ENCODE results near the gene EPHA10. TPM values are rescaled to one million over a fixed set of nuclear protein-coding genes. Genes with fewer than 3 reads are reported as not detected.
"Not testable (repeated sequence)": the region's sequence is repeated elsewhere in the genome, so short reads cannot be mapped to it uniquely, and the experiment has no call there.

EPHA10 gene
- total and polyA plus RNA-seq, 2 donors, result 0.14 to 0.32 TPM

GRCh38 chr1:37688926-37689325 is 76.0 kb downstream of the EPHA10 start:
- 98% methylated on average over 4 of the region's 4 CpGs for WGBS
- no peak overlapping the region for H3K4me3 ChIP-seq (ENCODE audit: low read length in 2 of 2)
- H3K36me3 ChIP-seq (ENCODE audit: control insufficient read depth in 2 of 2, insufficient read depth in 2 of 2, low read length in 1 of 2), result peaks cover 24 to 28% of the 10 kb centered on the region in 2 donors
- peaks cover 20 to 29% of the 10 kb centered on the region in 2 donors for H3K4me1 ChIP-seq (ENCODE audit: control insufficient read depth in 2 of 2, insufficient read depth in 2 of 2, low read length in 2 of 2)
- no peak overlapping the region for H3K27ac ChIP-seq (ENCODE audit: low read depth in 1 of 2, low read length in 1 of 2)
- H3K9me3 ChIP-seq (ENCODE audit: control insufficient read depth in 2 of 2, insufficient read depth in 1 of 2, low read length in 1 of 2), result no peaks in the 10 kb centered on the region
- DNase-seq (ENCODE audit: low read depth in 6 of 9, low spot score in 9 of 9), result no peak
- no peaks in the 10 kb centered on the region for H3K27me3 ChIP-seq (ENCODE audit: control insufficient read depth in 2 of 2, insufficient read depth in 1 of 2, low read length in 1 of 2)

- not testable (repeated sequence) for H3K27me3 ChIP-seq (ENCODE audit: control insufficient read depth in 2 of 2, insufficient read depth in 1 of 2, low read length in 1 of 2); DNase-seq (ENCODE audit: low read depth in 6 of 9, low spot score in 9 of 9); H3K27ac ChIP-seq (ENCODE audit: low read depth in 1 of 2, low read length in 1 of 2); H3K4me3 ChIP-seq (ENCODE audit: low read length in 2 of 2); H3K9me3 ChIP-seq (ENCODE audit: control insufficient read depth in 2 of 2, insufficient read depth in 1 of 2, low read length in 1 of 2)
- peaks cover 36 to 39% of the 10 kb centered on the region in 2 donors for H3K36me3 ChIP-seq (ENCODE audit: control insufficient read depth in 2 of 2, insufficient read depth in 2 of 2, low read length in 1 of 2)
- peaks cover 18 to 24% of the 10 kb centered on the region in 2 donors for H3K4me1 ChIP-seq (ENCODE audit: control insufficient read depth in 2 of 2, insufficient read depth in 2 of 2, low read length in 2 of 2)
- WGBS, result 98% methylated on average over 2 of the region's 2 CpGs
These were observed 77.2 kb downstream of the EPHA10 start for GRCh38 chr1:37687764-37688163.

- no peaks in the 10 kb centered on the region for H3K27me3 ChIP-seq (ENCODE audit: control insufficient read depth in 2 of 2, insufficient read depth in 1 of 2, low read length in 1 of 2)
- H3K4me3 ChIP-seq (ENCODE audit: low read length in 2 of 2), result no peak overlapping the region
- DNase-seq (ENCODE audit: low read depth in 6 of 9, low spot score in 9 of 9), result no peak
- H3K27ac ChIP-seq (ENCODE audit: low read depth in 1 of 2, low read length in 1 of 2), result no peak overlapping the region
- 95% methylated on average over 3 of the region's 3 CpGs for WGBS
- no peaks in the 10 kb centered on the region for H3K9me3 ChIP-seq (ENCODE audit: control insufficient read depth in 2 of 2, insufficient read depth in 1 of 2, low read length in 1 of 2)
- peaks cover 41 to 42% of the 10 kb centered on the region in 2 donors for H3K36me3 ChIP-seq (ENCODE audit: control insufficient read depth in 2 of 2, insufficient read depth in 2 of 2, low read length in 1 of 2)
- H3K4me1 ChIP-seq (ENCODE audit: control insufficient read depth in 2 of 2, insufficient read depth in 2 of 2, low read length in 2 of 2), result peaks cover 7 to 13% of the 10 kb centered on the region in 2 donors
These were observed 79.2 kb downstream of the EPHA10 start for GRCh38 chr1:37685722-37686121.

GRCh38 chr1:37684182-37684581 is 80.7 kb downstream of the EPHA10 start:
- H3K4me3 ChIP-seq (ENCODE audit: low read length in 2 of 2); H3K27ac ChIP-seq (ENCODE audit: low read depth in 1 of 2, low read length in 1 of 2); DNase-seq (ENCODE audit: low read depth in 6 of 9, low spot score in 9 of 9); H3K4me1 ChIP-seq (ENCODE audit: control insufficient read depth in 2 of 2, insufficient read depth in 2 of 2, low read length in 2 of 2); H3K27me3 ChIP-seq (ENCODE audit: control insufficient read depth in 2 of 2, insufficient read depth in 1 of 2, low read length in 1 of 2); H3K9me3 ChIP-seq (ENCODE audit: control insufficient read depth in 2 of 2, insufficient read depth in 1 of 2, low read length in 1 of 2): not testable (repeated sequence)
- WGBS, result 97% methylated on average over 9 of the region's 9 CpGs
- H3K36me3 ChIP-seq (ENCODE audit: control insufficient read depth in 2 of 2, insufficient read depth in 2 of 2, low read length in 1 of 2), result peaks cover 41 to 42% of the 10 kb centered on the region in 2 donors

- no peak overlapping the region for H3K27ac ChIP-seq (ENCODE audit: low read depth in 1 of 2, low read length in 1 of 2)
- WGBS, result 81% methylated on average over 5 of the region's 5 CpGs
- peaks cover 34 to 42% of the 10 kb centered on the region in 2 donors for H3K36me3 ChIP-seq (ENCODE audit: control insufficient read depth in 2 of 2, insufficient read depth in 2 of 2, low read length in 1 of 2)
- H3K9me3 ChIP-seq (ENCODE audit: control insufficient read depth in 2 of 2, insufficient read depth in 1 of 2, low read length in 1 of 2), result no peaks in the 10 kb centered on the region
- H3K4me1 ChIP-seq (ENCODE audit: control insufficient read depth in 2 of 2, insufficient read depth in 2 of 2, low read length in 2 of 2), result no peaks in the 10 kb centered on the region
- H3K4me3 ChIP-seq (ENCODE audit: low read length in 2 of 2), result no peak overlapping the region
- peak in 7 of 9 donors; percentile 48 to 84 (median 70) for DNase-seq (ENCODE audit: low read depth in 6 of 9, low spot score in 9 of 9)
- H3K27me3 ChIP-seq (ENCODE audit: control insufficient read depth in 2 of 2, insufficient read depth in 1 of 2, low read length in 1 of 2), result no peaks in the 10 kb centered on the region
These were observed 82.5 kb downstream of the EPHA10 start for GRCh38 chr1:37682334-37682987.

- 98% methylated on average over 3 of the region's 3 CpGs for WGBS
- peaks cover 23 to 31% of the 10 kb centered on the region in 2 donors for H3K36me3 ChIP-seq (ENCODE audit: control insufficient read depth in 2 of 2, insufficient read depth in 2 of 2, low read length in 1 of 2)
- H3K4me3 ChIP-seq (ENCODE audit: low read length in 2 of 2), result no peak overlapping the region
- DNase-seq (ENCODE audit: low read depth in 6 of 9, low spot score in 9 of 9), result no peak
- no peaks in the 10 kb centered on the region for H3K4me1 ChIP-seq (ENCODE audit: control insufficient read depth in 2 of 2, insufficient read depth in 2 of 2, low read length in 2 of 2)
- H3K9me3 ChIP-seq (ENCODE audit: control insufficient read depth in 2 of 2, insufficient read depth in 1 of 2, low read length in 1 of 2), result no peaks in the 10 kb centered on the region
- H3K27ac ChIP-seq (ENCODE audit: low read depth in 1 of 2, low read length in 1 of 2), result no peak overlapping the region
- peaks cover 0 to 4% of the 10 kb centered on the region in 2 donors for H3K27me3 ChIP-seq (ENCODE audit: control insufficient read depth in 2 of 2, insufficient read depth in 1 of 2, low read length in 1 of 2)
These were observed 84.0 kb downstream of the EPHA10 start for GRCh38 chr1:37680933-37681332.

GRCh38 chr1:37677808-37678207 is 87.1 kb downstream of the EPHA10 start:
- peaks cover 3 to 6% of the 10 kb centered on the region in 2 donors for H3K36me3 ChIP-seq (ENCODE audit: control insufficient read depth in 2 of 2, insufficient read depth in 2 of 2, low read length in 1 of 2)
- H3K27me3 ChIP-seq (ENCODE audit: control insufficient read depth in 2 of 2, insufficient read depth in 1 of 2, low read length in 1 of 2), result peaks cover 0 to 13% of the 10 kb centered on the region in 2 donors
- H3K4me3 ChIP-seq (ENCODE audit: low read length in 2 of 2), result no peak overlapping the region
- no peak overlapping the region for H3K27ac ChIP-seq (ENCODE audit: low read depth in 1 of 2, low read length in 1 of 2)
- no peak for DNase-seq (ENCODE audit: low read depth in 6 of 9, low spot score in 9 of 9)
- H3K9me3 ChIP-seq (ENCODE audit: control insufficient read depth in 2 of 2, insufficient read depth in 1 of 2, low read length in 1 of 2), result no peaks in the 10 kb centered on the region
- WGBS, result 98% methylated on average over 5 of the region's 5 CpGs
- peaks cover 6 to 8% of the 10 kb centered on the region in 2 donors for H3K4me1 ChIP-seq (ENCODE audit: control insufficient read depth in 2 of 2, insufficient read depth in 2 of 2, low read length in 2 of 2)

- Histone ChIP-seq H3K27me3 (ENCODE audit: control insufficient read depth in 2 of 2, insufficient read depth in 1 of 2, low read length in 1 of 2) (peaks cover 0 to 19% of the 10 kb centered on the region in 2 donors), H3K36me3 (ENCODE audit: control insufficient read depth in 2 of 2, insufficient read depth in 2 of 2, low read length in 1 of 2) (peaks cover 0 to 2% of the 10 kb centered on the region in 2 donors), H3K4me1 (ENCODE audit: control insufficient read depth in 2 of 2, insufficient read depth in 2 of 2, low read length in 2 of 2) (peaks cover 6 to 8% of the 10 kb centered on the region in 2 donors), H3K27ac (ENCODE audit: low read depth in 1 of 2, low read length in 1 of 2) (no peak overlapping the region), H3K4me3 (ENCODE audit: low read length in 2 of 2) (no peak overlapping the region), H3K9me3 (ENCODE audit: control insufficient read depth in 2 of 2, insufficient read depth in 1 of 2, low read length in 1 of 2) (no peaks in the 10 kb centered on the region)
- DNase-seq (ENCODE audit: low read depth in 6 of 9, low spot score in 9 of 9), result no peak
- 93% methylated on average over 4 of the region's 4 CpGs for WGBS
These were observed 87.8 kb downstream of the EPHA10 start for GRCh38 chr1:37677143-37677439.

- Histone ChIP-seq H3K4me1 (ENCODE audit: control insufficient read depth in 2 of 2, insufficient read depth in 2 of 2, low read length in 2 of 2) (peaks cover 6 to 8% of the 10 kb centered on the region in 2 donors), H3K9me3 (ENCODE audit: control insufficient read depth in 2 of 2, insufficient read depth in 1 of 2, low read length in 1 of 2) (no peaks in the 10 kb centered on the region), H3K27me3 (ENCODE audit: control insufficient read depth in 2 of 2, insufficient read depth in 1 of 2, low read length in 1 of 2) (peaks cover 0 to 21% of the 10 kb centered on the region in 2 donors), H3K4me3 (ENCODE audit: low read length in 2 of 2) (no peak overlapping the region), H3K27ac (ENCODE audit: low read depth in 1 of 2, low read length in 1 of 2) (no peak overlapping the region), H3K36me3 (ENCODE audit: control insufficient read depth in 2 of 2, insufficient read depth in 2 of 2, low read length in 1 of 2) (peaks cover 0 to 2% of the 10 kb centered on the region in 2 donors)
- WGBS, result 63% methylated on average over 14 of the region's 14 CpGs
- no peak for DNase-seq (ENCODE audit: low read depth in 6 of 9, low spot score in 9 of 9)
These were observed 88.4 kb downstream of the EPHA10 start for GRCh38 chr1:37676281-37677142.

Data from thymus (tissue), 11 donors.